DND-41 (cell line): ENCODE measurements around the gene TAS2R60.

Experiments
- EZH2 ChIP-seq: IDR thresholded peaks from 3 replicates; pipeline ENCODE4 v1.6.1; 2012; ENCODE audit warnings: borderline replicate concordance, low read depth, mild to moderate bottlenecking, moderate library complexity, low read length, inconsistent platforms; ENCODE audit not compliant: severe bottlenecking
- TF ChIP-seq, protein P1 (sequence below): IDR thresholded peaks from 2 replicates; pipeline ENCODE4 v1.5.1; 2012; ENCODE audit warnings: borderline replicate concordance, low read length, moderate library complexity, mild to moderate bottlenecking; ENCODE audit not compliant: poor library complexity, severe bottlenecking; ENCODE audit errors: extremely low read depth

DNA sequence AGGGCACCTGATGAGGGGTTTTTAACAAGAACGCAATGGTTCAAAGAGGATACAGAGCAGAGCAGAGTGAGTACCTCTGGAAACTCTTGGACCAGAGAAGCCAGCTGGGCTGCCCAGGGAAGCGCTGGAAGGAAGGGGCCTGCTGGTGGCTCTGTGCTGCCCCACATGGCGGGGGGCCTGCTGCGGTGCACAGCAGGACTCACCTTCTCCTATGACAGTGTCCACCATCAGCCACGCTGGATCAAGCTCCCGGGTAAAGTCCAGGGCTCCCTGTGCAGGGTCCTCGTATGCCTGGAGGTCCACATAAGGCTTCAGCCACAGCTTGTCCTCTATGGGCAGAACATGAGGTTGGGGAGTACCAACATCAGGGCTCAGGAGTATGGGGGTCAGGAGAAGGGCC is 47.1 kb upstream of the TAS2R60 start:
- TF ChIP-seq, protein P1, sequence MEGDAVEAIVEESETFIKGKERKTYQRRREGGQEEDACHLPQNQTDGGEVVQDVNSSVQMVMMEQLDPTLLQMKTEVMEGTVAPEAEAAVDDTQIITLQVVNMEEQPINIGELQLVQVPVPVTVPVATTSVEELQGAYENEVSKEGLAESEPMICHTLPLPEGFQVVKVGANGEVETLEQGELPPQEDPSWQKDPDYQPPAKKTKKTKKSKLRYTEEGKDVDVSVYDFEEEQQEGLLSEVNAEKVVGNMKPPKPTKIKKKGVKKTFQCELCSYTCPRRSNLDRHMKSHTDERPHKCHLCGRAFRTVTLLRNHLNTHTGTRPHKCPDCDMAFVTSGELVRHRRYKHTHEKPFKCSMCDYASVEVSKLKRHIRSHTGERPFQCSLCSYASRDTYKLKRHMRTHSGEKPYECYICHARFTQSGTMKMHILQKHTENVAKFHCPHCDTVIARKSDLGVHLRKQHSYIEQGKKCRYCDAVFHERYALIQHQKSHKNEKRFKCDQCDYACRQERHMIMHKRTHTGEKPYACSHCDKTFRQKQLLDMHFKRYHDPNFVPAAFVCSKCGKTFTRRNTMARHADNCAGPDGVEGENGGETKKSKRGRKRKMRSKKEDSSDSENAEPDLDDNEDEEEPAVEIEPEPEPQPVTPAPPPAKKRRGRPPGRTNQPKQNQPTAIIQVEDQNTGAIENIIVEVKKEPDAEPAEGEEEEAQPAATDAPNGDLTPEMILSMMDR, result no peak
- no peak for TF ChIP-seq EZH2
